ENCODE measurements around the gene FBXL20.

FBXL20 gene

GRCh38 chr17:39244600-39245570 is 156.5 kb downstream of the FBXL20 start:
- DNase-seq: peak; percentile 95

GRCh38 chr17:39244016-39244599 is 157.3 kb downstream of the FBXL20 start:
- DNase-seq: peak; percentile 30

- DNase-seq: no peak
Observed at GRCh38 chr17:39243155-39243554, 158.3 kb downstream of the FBXL20 start.

- no peak for DNase-seq
Observed at GRCh38 chr17:39240631-39241030, 160.8 kb downstream of the FBXL20 start.

- DNase-seq: peak; percentile 48
Observed at GRCh38 chr17:39239640-39240314, 161.6 kb downstream of the FBXL20 start.

GRCh38 chr17:39238311-39238972 is 163.0 kb downstream of the FBXL20 start:
- no peak for DNase-seq

GRCh38 chr17:39237586-39237985 is 163.8 kb downstream of the FBXL20 start:
- no peak for DNase-seq

- DNase-seq: peak; percentile 29
Observed at GRCh38 chr17:39236981-39237441, 164.4 kb downstream of the FBXL20 start.

- DNase-seq: no peak
Observed at GRCh38 chr17:39236450-39236927, 164.9 kb downstream of the FBXL20 start.

GRCh38 chr17:39235555-39236449 is 165.6 kb downstream of the FBXL20 start:
- peak; percentile 76 for DNase-seq

- DNase-seq: peak; percentile 76
Observed at GRCh38 chr17:39231591-39232551, 169.6 kb downstream of the FBXL20 start.

- DNase-seq: no peak
Observed at GRCh38 chr17:39231091-39231561, 170.3 kb downstream of the FBXL20 start.

GRCh38 chr17:39230361-39230760 is 171.1 kb downstream of the FBXL20 start:
- DNase-seq: no peak

GRCh38 chr17:39229274-39229913 is 172.0 kb downstream of the FBXL20 start:
- DNase-seq: no peak

GRCh38 chr17:39227364-39227919 is 174.0 kb downstream of the FBXL20 start:
- no peak for DNase-seq

- DNase-seq: peak; percentile 94
Observed at GRCh38 chr17:39225959-39226683, 175.3 kb downstream of the FBXL20 start.

- DNase-seq: no peak
Observed at GRCh38 chr17:39225308-39225958, 176.0 kb downstream of the FBXL20 start, which contains the start of gene STAC2. TSS of gene STAC2 (minus strand) at chr17:39225945. CDS start at chr17:39225502, 443 bp downstream.

GRCh38 chr17:39224778-39225307 is 176.6 kb downstream of the FBXL20 start:
- peak; percentile 59 for DNase-seq

All from eye (tissue), 1 donor.